ENCODE results near the gene COL28A1. TPM values are rescaled to one million over a fixed set of nuclear protein-coding genes. Genes with fewer than 3 reads are reported as not detected.

COL28A1 gene
- polyA plus RNA-seq, 3 donors: 0.51 to 3.0 (median 0.79) TPM

GRCh38 chr7:7529328-7529727 lies 6.3 kb downstream of the COL28A1 start:
- no peak overlapping the region for H3K27ac ChIP-seq (ENCODE audit: low read depth, low read length)
- WGBS, 3 donors: 64 to 95% (median 90%) methylated on average over 4 of the region's 4 CpGs

- WGBS, 3 donors: 86 to 94% (median 88%) methylated on average over 3 of the region's 3 CpGs
- no peak overlapping the region for H3K27ac ChIP-seq (ENCODE audit: low read depth, low read length)
Measured at GRCh38 chr7:7527047-7527446, 8.6 kb downstream of the COL28A1 start.

- no peak overlapping the region for H3K27ac ChIP-seq (ENCODE audit: low read depth, low read length)
- WGBS, 3 donors: 95 to 100% (median 100%) methylated on average over 2 of the region's 2 CpGs
Measured at GRCh38 chr7:7526006-7526405, 9.7 kb downstream of the COL28A1 start.

GRCh38 chr7:7524121-7524520 lies 11.6 kb downstream of the COL28A1 start:
- WGBS, 3 donors: 59 to 78% (median 67%) methylated on average over 3 of the region's 3 CpGs
- H3K27ac ChIP-seq (ENCODE audit: low read depth, low read length): no peak overlapping the region

- 94 to 98% (median 97%) methylated on average over 3 of the region's 3 CpGs for WGBS, 3 donors
- H3K27ac ChIP-seq (ENCODE audit: low read depth, low read length): no peak overlapping the region
Measured at GRCh38 chr7:7522421-7522820, 13.3 kb downstream of the COL28A1 start.

- no peak overlapping the region for H3K27ac ChIP-seq (ENCODE audit: low read depth, low read length)
- 58 to 76% (median 60%) methylated on average over 3 of the region's 3 CpGs for WGBS, 3 donors
Measured at GRCh38 chr7:7521259-7521658, 14.4 kb downstream of the COL28A1 start.

GRCh38 chr7:7519528-7519927 lies 16.1 kb downstream of the COL28A1 start:
- no peak overlapping the region for H3K27ac ChIP-seq (ENCODE audit: low read depth, low read length)
- WGBS, 3 donors: 72 to 84% (median 82%) methylated on average over 2 of the region's 2 CpGs

- 82 to 96% (median 89%) methylated on average over 2 of the region's 2 CpGs for WGBS, 3 donors
Measured at GRCh38 chr7:7519056-7519455, 16.6 kb downstream of the COL28A1 start.

GRCh38 chr7:7517754-7518153 lies 17.9 kb downstream of the COL28A1 start:
- H3K27ac ChIP-seq (ENCODE audit: low read depth, low read length): no peak overlapping the region
- 20 to 51% (median 22%) methylated on average over 3 of the region's 3 CpGs for WGBS, 3 donors

More at GRCh38 chr7:7519056-7519455, 16.6 kb downstream of the COL28A1 start:
- no peak overlapping the region for H3K27ac ChIP-seq (ENCODE audit: low read depth, low read length)

GRCh38 chr7:7516662-7517061 lies 19.0 kb downstream of the COL28A1 start:
- WGBS, 3 donors: 64 to 84% (median 70%) methylated on average over 1 of the region's 1 CpG

GRCh38 chr7:7516156-7516555 lies 19.5 kb downstream of the COL28A1 start:
- 86 to 90% (median 87%) methylated on average over 2 of the region's 2 CpGs for WGBS, 3 donors

More at GRCh38 chr7:7516662-7517061, 19.0 kb downstream of the COL28A1 start:
- no peak overlapping the region for H3K27ac ChIP-seq (ENCODE audit: low read depth, low read length)

GRCh38 chr7:7512861-7513597 lies 22.6 kb downstream of the COL28A1 start:
- H3K27ac ChIP-seq (ENCODE audit: low read depth, low read length): no peak overlapping the region
- WGBS, 3 donors: 68 to 79% (median 77%) methylated on average over 4 of the region's 4 CpGs

More at GRCh38 chr7:7516156-7516555, 19.5 kb downstream of the COL28A1 start:
- no peak overlapping the region for H3K27ac ChIP-seq (ENCODE audit: low read depth, low read length)

- 67 to 92% (median 74%) methylated on average over 3 of the region's 3 CpGs for WGBS, 3 donors
- no peak overlapping the region for H3K27ac ChIP-seq (ENCODE audit: low read depth, low read length)
Measured at GRCh38 chr7:7510794-7511193, 24.9 kb downstream of the COL28A1 start.

GRCh38 chr7:7505915-7506314 lies 29.8 kb downstream of the COL28A1 start:
- no peak overlapping the region for H3K27ac ChIP-seq (ENCODE audit: low read depth, low read length)
- WGBS, 3 donors: 57 to 74% (median 71%) methylated on average over 6 of the region's 6 CpGs

GRCh38 chr7:7504910-7505704 lies 30.6 kb downstream of the COL28A1 start:
- WGBS, 3 donors: 64 to 78% (median 77%) methylated on average over 3 of the region's 3 CpGs
- H3K27ac ChIP-seq (ENCODE audit: low read depth, low read length): no peak overlapping the region

GRCh38 chr7:7499892-7500291 lies 35.8 kb downstream of the COL28A1 start:
- 59 to 86% (median 72%) methylated on average over 2 of the region's 2 CpGs for whole genome bisulfite sequencing, 3 donors
- no peak overlapping the region for H3K27ac ChIP-seq (ENCODE audit: low read depth, low read length)

- 66 to 78% (median 70%) methylated on average over 6 of the region's 6 CpGs for WGBS, 3 donors
- H3K27ac ChIP-seq (ENCODE audit: low read depth, low read length): no peak overlapping the region
Measured at GRCh38 chr7:7498856-7499255, 36.8 kb downstream of the COL28A1 start.

- WGBS, 3 donors: 43 to 63% (median 61%) methylated on average over 2 of the region's 2 CpGs
- H3K27ac ChIP-seq (ENCODE audit: low read depth, low read length): no peak overlapping the region
Measured at GRCh38 chr7:7496311-7496710, 39.4 kb downstream of the COL28A1 start.

- H3K27ac ChIP-seq (ENCODE audit: low read depth, low read length): no peak overlapping the region
- 40 to 51% (median 47%) methylated on average over 1 of the region's 1 CpG for WGBS, 3 donors
Measured at GRCh38 chr7:7495171-7495570, 40.5 kb downstream of the COL28A1 start.
